ENCODE results near the gene LRIT1.

- TF ChIP-seq EP300 (IDR thresholded peaks at IDR 0.05) (no peak), CTCF (IDR thresholded peaks at IDR 0.05) (no peak), POLR2AphosphoS5 (IDR thresholded peaks at IDR 0.05) (no peak), POLR2A (IDR thresholded peaks at IDR 0.05) (no peak)
Measured at GRCh38 chr10:84190621-84191020, 50.7 kb downstream of the LRIT1 start.
